H7 (cell line): ENCODE data around the gene NTN1. TPM values are rescaled to one million over a fixed set of nuclear protein-coding genes. Genes with fewer than 3 reads are reported as not detected.

Experiments used
- DNase-seq: peaks from one replicate; pipeline ENCODE4 v3.0.0; 2012
- H3K27me3 ChIP-seq: 2 replicates; pipeline ENCODE4 v1.6.0; 2011; ENCODE audit warnings: mild to moderate bottlenecking, low read length; ENCODE audit not compliant: control insufficient read depth, insufficient read depth
- H3K36me3 ChIP-seq: replicated peaks from 2 replicates; pipeline ENCODE4 v1.5.1; 2011; ENCODE audit warnings: low read length; ENCODE audit not compliant: control insufficient read depth, insufficient read depth
- H3K4me3 ChIP-seq: 2 replicates; pipeline ENCODE4 v1.5.1; 2011; ENCODE audit warnings: low read depth, mild to moderate bottlenecking, control low read depth, low read length, moderate library complexity; ENCODE audit not compliant: insufficient read depth
- total RNA-seq: library from RNA; depleted of rRNA; stranded (reverse); fragments of >200 nt; shearing (Covaris generic); gene quantifications from 2 replicates; pipeline ENCODE4 v1.2.3, GENCODE V29; 2014

Gene NTN1
- total RNA-seq, 1 experiment from 2014 or later = 19.1 TPM

- DNase-seq = no peak
- no peaks in the 10 kb centered on the region for H3K36me3 ChIP-seq
- H3K4me3 ChIP-seq = no peak overlapping the region
- H3K27me3 ChIP-seq = no peaks in the 10 kb centered on the region
These were observed 102.6 kb downstream of the NTN1 start for GRCh38 chr17:9123594-9124553.

GRCh38 chr17:9124554-9124935 lies 103.2 kb downstream of the NTN1 start:
- H3K36me3 ChIP-seq = no peaks in the 10 kb centered on the region
- no peaks in the 10 kb centered on the region for H3K27me3 ChIP-seq
- DNase-seq = no peak

GRCh38 chr17:9125722-9126121 lies 104.4 kb downstream of the NTN1 start:
- Histone ChIP-seq H3K36me3 (no peaks in the 10 kb centered on the region), H3K4me3 (no peak overlapping the region), H3K27me3 (no peaks in the 10 kb centered on the region)
- no peak for DNase-seq

More at GRCh38 chr17:9124554-9124935, 103.2 kb downstream of the NTN1 start:
- H3K4me3 ChIP-seq = no peak overlapping the region

GRCh38 chr17:9127340-9127739 lies 106.0 kb downstream of the NTN1 start:
- H3K27me3 ChIP-seq = no peaks in the 10 kb centered on the region
- H3K4me3 ChIP-seq = no peak overlapping the region
- DNase-seq = no peak
- no peaks in the 10 kb centered on the region for H3K36me3 ChIP-seq

- DNase-seq = no peak
- Histone ChIP-seq H3K27me3 (no peaks in the 10 kb centered on the region), H3K4me3 (no peak overlapping the region), H3K36me3 (no peaks in the 10 kb centered on the region)
These were observed 110.1 kb downstream of the NTN1 start for GRCh38 chr17:9131371-9131770.

GRCh38 chr17:9132291-9132690 lies 111.0 kb downstream of the NTN1 start:
- no peaks in the 10 kb centered on the region for H3K36me3 ChIP-seq
- H3K27me3 ChIP-seq = no peaks in the 10 kb centered on the region
- no peak overlapping the region for H3K4me3 ChIP-seq
- no peak for DNase-seq

- H3K27me3 ChIP-seq = no peaks in the 10 kb centered on the region
- H3K4me3 ChIP-seq = no peak overlapping the region
- no peaks in the 10 kb centered on the region for H3K36me3 ChIP-seq
- DNase-seq = no peak
These were observed 111.8 kb downstream of the NTN1 start for GRCh38 chr17:9132944-9133610.

- Histone ChIP-seq H3K27me3 (no peaks in the 10 kb centered on the region), H3K4me3 (no peak overlapping the region), H3K36me3 (no peaks in the 10 kb centered on the region)
- no peak for DNase-seq
These were observed 116.9 kb downstream of the NTN1 start for GRCh38 chr17:9138161-9138717.

GRCh38 chr17:9139695-9140094 lies 118.4 kb downstream of the NTN1 start:
- Histone ChIP-seq H3K27me3 (no peaks in the 10 kb centered on the region), H3K36me3 (no peaks in the 10 kb centered on the region), H3K4me3 (no peak overlapping the region)
- no peak for DNase-seq

- Histone ChIP-seq H3K36me3 (no peaks in the 10 kb centered on the region), H3K4me3 (no peak overlapping the region), H3K27me3 (no peaks in the 10 kb centered on the region)
- no peak for DNase-seq
These were observed 119.5 kb downstream of the NTN1 start for GRCh38 chr17:9140550-9141424.

GRCh38 chr17:9141425-9141753 lies 120.1 kb downstream of the NTN1 start:
- DNase-seq = no peak
- Histone ChIP-seq H3K27me3 (no peaks in the 10 kb centered on the region), H3K36me3 (no peaks in the 10 kb centered on the region), H3K4me3 (no peak overlapping the region)

GRCh38 chr17:9142772-9143494 lies 121.6 kb downstream of the NTN1 start:
- DNase-seq = no peak
- Histone ChIP-seq H3K36me3 (no peaks in the 10 kb centered on the region), H3K27me3 (no peaks in the 10 kb centered on the region), H3K4me3 (no peak overlapping the region)

- DNase-seq = no peak
- Histone ChIP-seq H3K27me3 (no peaks in the 10 kb centered on the region), H3K36me3 (no peaks in the 10 kb centered on the region), H3K4me3 (no peak overlapping the region)
These were observed 123.4 kb downstream of the NTN1 start for GRCh38 chr17:9144502-9145249.
